HG03108 (cell line): ENCODE data around the gene SCARB2.

ENCODE experiments used
- ATAC-seq: cut with Tn5 transposase; IDR thresholded peaks from one replicate; pipeline ENCODE4 v1.9.1; 2021; ENCODE audit warnings: moderate library complexity; ENCODE audit not compliant: unreplicated experiment

Gene SCARB2

GRCh38 chr4:76156635-76157034 lies 57.0 kb downstream of the SCARB2 start:
- ATAC-seq = no peak

- ATAC-seq = no peak
These were observed 57.6 kb downstream of the SCARB2 start for GRCh38 chr4:76155979-76156378.

GRCh38 chr4:76153356-76153755 lies 60.3 kb downstream of the SCARB2 start:
- no peak for ATAC-seq

- ATAC-seq = peak; percentile 99
These were observed 65.3 kb downstream of the SCARB2 start, which contains the start of gene NUP54 for GRCh38 chr4:76148142-76148865. NUP54 (minus strand) TSS chr4:76148397; CDS start chr4:76148374, 23 bp downstream.

- peak; percentile 31 for ATAC-seq
These were observed 66.0 kb downstream of the SCARB2 start for GRCh38 chr4:76147454-76148141.

GRCh38 chr4:76144546-76144945 lies 69.1 kb downstream of the SCARB2 start:
- no peak for ATAC-seq

DNA sequence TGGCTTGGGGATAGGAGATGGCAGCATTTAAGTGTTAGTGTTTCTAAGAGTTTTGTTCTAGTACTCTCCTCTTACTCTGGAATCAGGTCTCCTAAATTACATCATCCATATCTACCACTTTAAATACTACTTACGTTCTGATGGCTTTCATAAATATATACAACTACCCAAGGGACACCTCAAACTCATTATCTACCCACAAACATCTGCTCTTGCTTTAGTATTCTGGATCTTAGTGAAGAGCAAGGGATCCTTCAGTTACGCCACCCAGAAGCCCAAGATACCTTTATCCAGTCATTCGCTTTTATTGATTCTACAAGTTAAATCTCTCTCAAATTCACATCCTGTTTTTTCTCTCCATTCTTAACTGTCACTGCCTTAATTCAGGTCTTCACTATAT lies 72.4 kb downstream of the SCARB2 start:
- no peak for ATAC-seq

DNA sequence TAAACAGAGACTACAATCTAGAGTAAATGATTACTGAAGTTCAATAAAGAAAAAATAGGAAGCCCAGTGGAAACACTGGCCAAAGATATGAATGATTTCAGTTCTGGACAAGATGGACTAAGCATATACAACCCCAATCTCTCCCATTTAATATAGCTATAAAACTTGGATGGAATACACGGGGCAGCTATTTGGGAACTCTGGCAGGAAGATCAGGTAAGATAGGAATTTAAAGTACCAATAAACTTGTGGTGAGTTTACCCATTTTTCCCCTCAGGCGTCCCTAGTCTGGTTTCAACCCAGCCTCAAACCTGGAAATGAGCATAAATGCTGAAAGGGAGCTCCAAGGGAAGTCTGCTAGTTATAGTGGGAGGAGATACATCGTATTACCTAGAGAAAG lies 85.9 kb downstream of the SCARB2 start:
- ATAC-seq = no peak

DNA sequence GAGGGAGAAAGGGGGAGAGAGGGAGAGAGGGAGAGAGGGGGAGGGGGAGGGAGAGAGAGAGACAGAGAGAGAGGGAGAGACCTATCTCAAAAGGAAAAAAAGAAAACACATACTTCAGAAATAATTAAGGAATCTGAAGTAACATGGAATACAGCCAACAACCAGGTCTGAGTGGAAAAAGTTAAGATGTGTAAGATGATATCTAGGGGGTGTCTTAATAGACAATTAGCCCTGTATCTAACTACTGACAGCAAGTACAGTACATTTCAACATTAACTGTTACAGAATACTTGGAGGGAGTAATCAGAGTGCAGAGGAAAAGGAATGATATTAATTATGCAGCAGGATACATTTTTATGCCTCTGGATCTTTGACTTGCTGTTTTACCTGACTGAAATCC lies 87.8 kb downstream of the SCARB2 start:
- ATAC-seq = no peak

GRCh38 chr4:76120199-76120598 lies 93.4 kb downstream of the SCARB2 start:
- ATAC-seq = no peak

DNA sequence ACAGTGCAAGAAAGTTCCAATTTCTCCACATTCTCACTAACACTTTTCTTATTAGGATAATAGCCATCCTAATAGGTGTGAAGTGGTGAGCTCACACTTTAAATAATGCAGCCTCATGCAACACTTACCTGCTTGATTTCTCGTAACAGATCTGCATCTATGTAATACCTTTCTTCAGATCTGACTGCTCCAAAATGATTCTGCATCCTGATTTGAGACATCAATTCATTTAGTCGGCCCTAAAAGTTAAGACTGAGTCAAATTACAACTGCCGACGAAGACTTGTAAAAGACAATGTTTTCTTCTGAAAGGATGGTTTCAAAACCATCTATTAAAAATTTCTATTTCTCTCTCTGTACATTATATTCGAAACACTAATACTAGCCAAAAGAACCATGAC lies 96.1 kb downstream of the SCARB2 start:
- no peak for ATAC-seq

DNA sequence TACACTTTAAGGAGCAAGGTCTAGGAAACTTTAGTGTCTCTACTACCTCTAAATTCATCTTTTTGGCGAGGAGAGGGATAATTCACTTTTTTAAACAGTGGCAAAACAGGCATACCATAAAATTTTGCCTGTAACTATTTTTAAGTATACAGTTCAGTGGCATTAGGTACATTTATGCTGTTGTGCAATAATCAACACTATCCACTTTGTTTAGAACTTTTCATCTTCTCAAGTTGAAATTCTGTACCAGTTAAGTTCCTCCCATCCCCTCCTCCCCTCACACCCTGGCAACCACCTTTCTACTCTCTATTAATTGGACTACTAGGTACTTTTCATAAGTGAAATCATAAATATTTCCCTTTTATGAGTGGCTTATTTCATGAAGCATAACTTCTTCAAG lies 96.8 kb downstream of the SCARB2 start:
- no peak for ATAC-seq
